Right lobe of liver (tissue), 6 donors: ENCODE data around the gene NRCAM. TPM values are rescaled to one million over a fixed set of nuclear protein-coding genes. Genes with fewer than 3 reads are reported as not detected.

Experiments used
- ATAC-seq, 4 donors: fragments of 200-7000 bp; cut with Tn5 transposase; one replicate each; pipeline ENCODE4 v1.9.1; 2020; ENCODE audit warnings: mild to moderate bottlenecking in 4 of 4, moderate library complexity in 4 of 4
- DNase-seq, 3 donors: peaks; one replicate each; pipeline ENCODE4 v3.0.0-alpha.2; 2020
- H3K27ac ChIP-seq, 3 donors: fragments of 200-600 bp; one replicate each; pipeline ENCODE4 v1.8.0; 2022
- H3K27me3 ChIP-seq, 2 donors: fragments of 200-600 bp; one replicate each; pipeline ENCODE4 v1.8.0; 2022
- H3K36me3 ChIP-seq, 4 donors: fragments of 200-600 bp; sonication (generic) in 1 of 4; one replicate each; pipeline versions ENCODE4 v1.5.1 to v1.8.0; 2017 to 2022; ENCODE audit warnings: control low read depth in 1 of 4
- H3K4me1 ChIP-seq, 4 donors: fragments of 200-600 bp; sonication (generic) in 1 of 4; one replicate each; pipeline versions ENCODE4 v1.5.1 to v1.8.0; 2017 to 2022; ENCODE audit warnings: control low read depth in 1 of 4
- H3K4me3 ChIP-seq, 3 donors: fragments of 200-600 bp; one replicate each; pipeline ENCODE4 v1.8.0; 2022
- H3K9me3 ChIP-seq, 4 donors: fragments of 200-600 bp; sonication (generic) in 1 of 4; one replicate each; pipeline versions ENCODE4 v1.5.1 to v1.8.0; 2017 to 2022; ENCODE audit warnings: control low read depth in 1 of 4
- POLR2A ChIP-seq: fragments of 450-650 bp; IDR thresholded peaks from one replicate; pipeline ENCODE4 v1.6.1; 2017; ENCODE audit warnings: antibody characterized with exemption, mild to moderate bottlenecking
- WGBS: methylation state at CpG from one replicate; pipeline ENCODE4 v1.1.6; 2018; ENCODE audit warnings: low coverage, low lambda C conversion rate; ENCODE audit not compliant: insufficient coverage; ENCODE audit errors: missing lambda C conversion rate; 5-methylcytosine and 5-hydroxymethylcytosine counted together
- intact Hi-C, 2 donors: fragments of 100-400 bp; cut with DNase I; formaldehyde crosslinking; loops; one replicate each; pipeline versions ENCODE4 v1.11.2 to v1.14.1; 2022
- total RNA-seq, 6 experiments: library from RNA; depleted of rRNA in 2 of 6; stranded (reverse); fragments of >200 nt in 2 of 6; fragmentation: NEBNext Ultra II Directional in 3 of 6; extraction: Animal tissue kit (Norgen Biotek cat#: 25700) in 3 of 6; gene quantifications; one replicate each; pipeline versions ENCODE4 v1.1.0 to v1.2.4, GENCODE V29; 2016 to 2023
- TF ChIP-seq, protein P1 (sequence below), 4 donors: fragments of 200-600 bp in 3 of 4; fragments of 450-650 bp in 1 of 4; IDR thresholded peaks; one replicate each; pipeline versions ENCODE4 v1.5.1 to v1.8.0; 2016 to 2022; ENCODE audit warnings: antibody characterized with exemption in 4 of 4, mild to moderate bottlenecking in 2 of 4
- donor health status: DM: no; HTN: yes; CAD: no.
- donor health status: DM: no; HTN: no; CAD: no.
- donor health status: DM: no; HTN: no; CAD: no.
- donor health status: DM: no; HTN: yes; CAD: no.
- donor health status: DM: no; HTN: yes; CAD: no.

NRCAM gene
- total RNA-seq, 6 experiments from 2014 or later, result 0.16 to 1.9 (median 0.27) TPM

DNA sequence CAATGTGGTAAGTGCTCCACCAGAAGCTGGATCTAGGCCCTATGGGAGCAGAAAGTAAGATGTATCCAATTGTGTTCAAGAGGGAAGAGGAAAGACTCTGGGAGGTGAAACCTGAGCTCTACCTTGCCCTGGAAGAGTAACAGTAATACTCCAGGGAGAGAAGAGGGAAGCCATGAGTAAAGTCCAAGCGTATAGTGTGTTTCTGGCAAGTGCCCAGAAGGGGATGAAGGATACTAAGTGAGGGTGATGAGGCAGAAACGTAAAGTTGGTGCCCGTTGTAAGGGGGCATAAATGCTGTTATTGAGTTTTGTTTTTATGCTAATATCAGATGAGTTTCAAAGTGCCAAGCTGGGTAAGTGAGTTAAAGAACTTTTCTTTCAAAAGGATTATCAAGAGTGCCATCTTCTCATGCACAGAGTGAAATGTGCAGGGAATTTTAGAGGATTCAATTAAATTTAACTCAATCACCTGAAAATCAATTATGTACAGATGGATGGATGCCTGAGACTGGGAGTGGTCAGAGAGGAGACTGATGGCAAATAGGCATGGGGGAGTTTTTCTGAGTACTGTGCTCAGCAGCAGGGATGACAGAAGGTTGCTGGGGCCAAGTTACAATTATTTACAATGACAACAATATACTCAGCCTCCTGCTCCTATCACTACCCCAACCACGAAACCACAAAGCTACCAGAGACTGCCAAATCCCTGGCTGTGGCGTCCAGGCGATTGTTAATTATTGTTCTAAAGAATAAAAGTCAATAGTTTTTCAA is 202.8 kb downstream of the NRCAM start:
- TF ChIP-seq POLR2A, result no peak
- TF ChIP-seq, protein P1, sequence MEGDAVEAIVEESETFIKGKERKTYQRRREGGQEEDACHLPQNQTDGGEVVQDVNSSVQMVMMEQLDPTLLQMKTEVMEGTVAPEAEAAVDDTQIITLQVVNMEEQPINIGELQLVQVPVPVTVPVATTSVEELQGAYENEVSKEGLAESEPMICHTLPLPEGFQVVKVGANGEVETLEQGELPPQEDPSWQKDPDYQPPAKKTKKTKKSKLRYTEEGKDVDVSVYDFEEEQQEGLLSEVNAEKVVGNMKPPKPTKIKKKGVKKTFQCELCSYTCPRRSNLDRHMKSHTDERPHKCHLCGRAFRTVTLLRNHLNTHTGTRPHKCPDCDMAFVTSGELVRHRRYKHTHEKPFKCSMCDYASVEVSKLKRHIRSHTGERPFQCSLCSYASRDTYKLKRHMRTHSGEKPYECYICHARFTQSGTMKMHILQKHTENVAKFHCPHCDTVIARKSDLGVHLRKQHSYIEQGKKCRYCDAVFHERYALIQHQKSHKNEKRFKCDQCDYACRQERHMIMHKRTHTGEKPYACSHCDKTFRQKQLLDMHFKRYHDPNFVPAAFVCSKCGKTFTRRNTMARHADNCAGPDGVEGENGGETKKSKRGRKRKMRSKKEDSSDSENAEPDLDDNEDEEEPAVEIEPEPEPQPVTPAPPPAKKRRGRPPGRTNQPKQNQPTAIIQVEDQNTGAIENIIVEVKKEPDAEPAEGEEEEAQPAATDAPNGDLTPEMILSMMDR (IDR thresholded peaks at IDR 0.05), result no peak
- intact Hi-C loops, result no loop called here
- WGBS, result 58% methylated on average over 6 of the region's 6 CpGs
- no peak for ATAC-seq
- Histone ChIP-seq H3K4me1 (no peaks in the 10 kb centered on the region), H3K27ac (no peak overlapping the region), H3K36me3 (no peaks in the 10 kb centered on the region), H3K4me3 (no peak overlapping the region), H3K9me3 (no peaks in the 10 kb centered on the region), H3K27me3 (no peaks in the 10 kb centered on the region)
- no peak for DNase-seq

DNA sequence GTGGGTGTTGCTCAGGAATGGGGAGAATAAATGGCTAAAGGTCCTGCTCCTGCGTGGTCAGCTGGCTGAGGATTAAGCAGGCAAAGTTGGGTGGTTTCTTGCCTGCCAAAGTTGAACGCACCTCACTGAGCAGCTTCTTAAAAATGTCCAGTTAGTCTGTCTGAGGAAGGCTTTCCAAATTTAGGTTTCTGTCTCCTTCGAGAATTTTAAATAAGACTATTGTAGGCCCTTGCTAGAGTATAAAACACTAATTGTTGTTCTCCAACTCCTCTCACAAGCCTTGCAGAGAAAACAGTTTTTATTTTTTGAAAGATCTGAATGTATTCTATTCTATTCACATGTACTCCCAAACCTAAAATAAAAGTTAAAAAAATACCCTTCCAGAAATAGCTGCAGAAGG is 204.1 kb downstream of the NRCAM start:
- no peak overlapping the region for H3K27ac ChIP-seq
- TF ChIP-seq POLR2A, result no peak
- TF ChIP-seq, protein P1 (IDR thresholded peaks at IDR 0.05), result no peak
- H3K4me1 ChIP-seq, result no peaks in the 10 kb centered on the region
- H3K36me3 ChIP-seq, result no peaks in the 10 kb centered on the region
- DNase-seq, result no peak
- H3K4me3 ChIP-seq, result no peak overlapping the region
- ATAC-seq, result no peak
- intact Hi-C loops, result no loop called here
- H3K9me3 ChIP-seq, result no peaks in the 10 kb centered on the region
- no peaks in the 10 kb centered on the region for H3K27me3 ChIP-seq
- 65% methylated on average over 3 of the region's 3 CpGs for WGBS

DNA sequence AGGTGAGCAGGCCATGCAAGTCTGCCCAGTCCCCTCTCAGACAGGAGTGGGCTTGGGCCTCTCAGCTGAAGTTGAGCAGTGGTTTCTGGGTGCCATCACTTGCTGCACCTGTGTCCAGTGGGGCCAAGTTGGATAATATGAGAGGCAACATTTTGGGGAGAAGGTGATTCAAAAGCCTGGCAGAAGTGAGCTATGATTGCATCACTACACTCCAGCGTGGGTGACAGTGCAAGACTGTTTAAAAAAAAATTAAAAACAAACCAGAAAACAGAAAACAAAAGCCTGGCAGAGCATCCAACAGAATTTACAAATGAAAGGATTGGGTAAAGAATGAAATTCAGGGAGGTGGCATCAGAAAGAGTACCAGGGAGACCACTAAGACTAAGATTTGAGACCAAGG is 204.5 kb downstream of the NRCAM start:
- Histone ChIP-seq H3K4me1 (peaks cover 0 to under 1% (median 0%) of the 10 kb centered on the region in 4 donors), H3K27me3 (no peaks in the 10 kb centered on the region), H3K36me3 (no peaks in the 10 kb centered on the region), H3K4me3 (no peak overlapping the region), H3K27ac (no peak overlapping the region), H3K9me3 (no peaks in the 10 kb centered on the region)
- ATAC-seq, result no peak
- TF ChIP-seq POLR2A, result no peak
- TF ChIP-seq, protein P1 (IDR thresholded peaks at IDR 0.05), result no peak
- 29% methylated on average over 1 of the region's 1 CpG for WGBS
- intact Hi-C loops, result no loop called here
- no peak for DNase-seq

GRCh38 chr7:108249453-108249852 is 206.8 kb downstream of the NRCAM start:
- DNase-seq, result no peak
- Histone ChIP-seq H3K4me3 (no peak overlapping the region), H3K4me1 (peaks cover 0 to 8% (median 0%) of the 10 kb centered on the region in 4 donors), H3K27ac (no peak overlapping the region), H3K36me3 (no peaks in the 10 kb centered on the region), H3K27me3 (no peaks in the 10 kb centered on the region), H3K9me3 (no peaks in the 10 kb centered on the region)
- intact Hi-C loops, result no loop called here
- TF ChIP-seq, protein P1 (IDR thresholded peaks at IDR 0.05), result no peak
- TF ChIP-seq POLR2A, result no peak
- ATAC-seq, result peak in 1 of 4 donors; percentile 56
- 17% methylated on average over 1 of the region's 1 CpG for WGBS
